Hippocampal formation (tissue), 2 donors: ENCODE results near the gene PIK3CG.
"Not testable (repeated sequence)": the region's sequence is repeated elsewhere in the genome, so short reads cannot be mapped to it uniquely, and the experiment has no call there.

Experiments used
- DNase-seq, 2 donors: peaks; one replicate each; lab custom pipeline; 2025; lab: John Stamatoyannopoulos, UW

Gene PIK3CG

GRCh38 chr7:106865130-106866041, at the start of gene PIK3CG:
Gene PIK3CG, plus strand, starts transcription at chr7:106865282. Its CDS starts 2,280 bp downstream, at chr7:106867562.
- DNase-seq = no peak

GRCh38 chr7:106817098-106817497, 48.0 kb upstream of the PIK3CG start:
- DNase-seq = no peak

- no peak for DNase-seq
Observed at GRCh38 chr7:106818736-106819135, 46.3 kb upstream of the PIK3CG start.

GRCh38 chr7:106819546-106819945, 45.5 kb upstream of the PIK3CG start:
- no peak for DNase-seq

DNA sequence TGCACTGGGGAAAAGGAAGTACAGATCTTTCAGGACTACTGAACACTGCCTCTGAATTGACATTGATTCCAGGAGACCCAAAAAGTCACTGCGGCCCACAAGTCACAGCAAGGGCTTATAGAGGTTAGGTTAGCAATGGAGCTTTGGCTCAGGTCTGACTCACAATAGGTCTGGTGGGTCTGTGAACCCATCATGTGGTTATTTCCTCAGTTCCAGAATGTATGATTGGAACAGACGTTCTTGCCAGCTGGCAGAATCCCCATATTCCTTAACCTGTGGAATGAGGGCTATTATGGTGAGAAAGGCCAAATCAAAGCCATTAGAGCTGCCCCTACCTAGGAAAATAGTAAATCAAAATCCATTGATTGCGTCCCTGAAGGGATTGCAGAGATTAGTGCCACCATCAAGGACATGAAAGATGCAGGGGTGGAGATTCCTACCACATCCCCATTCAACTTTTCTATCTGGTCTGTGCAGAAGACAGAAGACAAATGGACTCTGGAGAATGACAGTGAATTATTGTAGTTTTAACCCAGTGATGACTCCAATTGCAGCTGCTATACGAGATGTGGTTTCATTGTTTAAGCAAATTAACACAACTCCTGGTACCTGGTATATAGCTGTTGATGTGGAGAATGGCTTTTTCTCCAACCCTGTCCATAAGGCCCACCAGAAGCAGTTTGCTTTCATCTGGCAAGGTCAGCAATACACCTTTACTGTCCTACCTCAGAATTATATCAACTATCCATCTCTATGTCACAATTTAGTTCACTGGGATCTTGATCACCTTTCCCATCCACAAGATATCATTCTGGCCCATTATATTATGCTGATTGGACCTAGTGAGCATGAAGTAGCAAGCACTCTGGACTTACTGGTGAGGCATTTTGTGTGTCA, 44.5 kb upstream of the PIK3CG start:
- DNase-seq = no peak

- no peak for DNase-seq
Observed at GRCh38 chr7:106823631-106824030, 41.5 kb upstream of the PIK3CG start.

GRCh38 chr7:106824458-106824857, 40.6 kb upstream of the PIK3CG start:
- DNase-seq = no peak

GRCh38 chr7:106827626-106828025, 37.5 kb upstream of the PIK3CG start:
- DNase-seq = no peak

GRCh38 chr7:106829496-106829895, 35.6 kb upstream of the PIK3CG start:
- no peak for DNase-seq

GRCh38 chr7:106830896-106831295, 34.2 kb upstream of the PIK3CG start:
- not testable (repeated sequence) for DNase-seq

- DNase-seq = no peak
Observed at GRCh38 chr7:106836816-106837215, 28.3 kb upstream of the PIK3CG start.

- DNase-seq = no peak
Observed at GRCh38 chr7:106839511-106839910, 25.6 kb upstream of the PIK3CG start.

DNA sequence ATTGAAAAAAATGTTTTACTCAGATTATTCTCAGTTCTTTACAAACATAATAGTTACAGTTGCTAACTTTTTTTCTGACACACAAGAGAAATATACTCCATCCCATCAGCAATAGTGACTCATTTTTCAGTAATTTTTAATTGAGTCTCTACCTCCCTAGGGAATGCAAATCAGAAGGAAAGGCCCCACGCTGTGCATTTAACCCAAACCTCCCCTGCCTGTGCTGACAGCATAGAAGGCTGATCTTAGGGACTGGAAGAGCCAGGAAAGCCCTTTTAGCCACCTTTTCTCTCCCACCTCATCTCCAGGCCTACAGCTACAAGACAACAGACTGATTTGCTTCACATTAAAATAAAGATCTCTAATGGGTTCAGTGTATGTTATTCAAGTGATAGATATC, 24.7 kb upstream of the PIK3CG start:
- no peak for DNase-seq

DNA sequence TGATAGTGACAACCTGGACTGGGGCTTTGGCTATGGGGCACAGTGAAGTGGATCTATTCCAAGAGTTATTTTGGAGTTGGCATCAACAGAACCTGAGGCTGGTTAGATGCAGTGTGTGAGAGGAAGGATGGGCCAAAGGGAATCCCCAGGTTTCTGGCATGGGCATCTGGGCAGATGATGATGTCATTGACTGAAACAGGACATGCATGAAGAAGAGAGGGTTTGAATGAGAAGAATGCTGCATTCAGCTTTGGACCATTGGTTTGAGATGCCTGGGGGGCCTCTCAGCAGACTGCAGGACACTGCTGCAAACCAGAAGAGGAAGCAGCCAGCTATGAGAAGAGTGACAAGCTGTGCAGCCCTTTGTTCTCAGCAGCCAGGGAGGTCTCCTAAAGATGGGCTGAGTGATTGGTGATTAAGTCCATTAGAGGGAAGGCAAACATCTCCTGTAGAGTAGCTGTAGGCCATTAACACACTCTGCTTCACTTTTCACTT, 23.1 kb upstream of the PIK3CG start:
- no peak for DNase-seq

GRCh38 chr7:106844279-106844997, 20.6 kb upstream of the PIK3CG start:
- no peak for DNase-seq

DNA sequence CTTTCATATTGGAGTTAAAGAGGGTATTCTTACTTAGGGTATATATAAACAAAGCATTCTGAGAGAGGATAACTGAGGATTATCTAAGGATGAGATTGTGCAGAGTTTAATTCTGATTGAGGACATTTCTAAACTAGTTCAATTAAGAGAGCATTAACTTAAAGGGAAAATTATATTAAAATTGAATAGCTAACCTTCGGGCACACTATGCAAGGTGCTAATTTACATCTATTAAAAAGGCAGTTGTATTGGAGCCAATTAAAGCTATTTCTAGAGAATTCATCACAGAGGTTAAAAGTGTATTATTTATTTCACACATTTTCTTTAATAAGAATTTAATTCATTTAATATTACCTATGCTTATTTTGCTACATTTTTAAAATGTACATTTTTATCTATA, 17.0 kb upstream of the PIK3CG start:
- no peak for DNase-seq

- no peak for DNase-seq
Observed at GRCh38 chr7:106848851-106849442, 16.1 kb upstream of the PIK3CG start.

DNA sequence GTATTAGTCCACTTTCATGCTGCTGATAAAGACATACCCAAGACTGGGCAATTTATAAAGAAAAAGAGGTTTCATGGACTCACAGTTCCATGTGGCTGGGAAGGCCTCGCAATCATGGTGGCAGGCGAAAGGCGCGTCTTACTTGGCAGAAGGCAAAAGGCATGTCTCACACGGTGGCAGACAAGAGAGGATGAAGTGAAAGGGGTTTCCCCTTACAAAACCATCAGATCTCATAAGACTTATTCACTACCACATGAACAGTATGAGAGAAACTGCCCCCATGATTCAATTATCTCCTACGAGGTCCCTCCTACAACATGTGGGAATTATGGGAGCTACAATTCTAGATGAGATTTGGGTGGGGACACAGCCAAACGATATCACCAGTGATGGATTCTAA, 13.4 kb upstream of the PIK3CG start:
- not testable (repeated sequence) for DNase-seq

DNA sequence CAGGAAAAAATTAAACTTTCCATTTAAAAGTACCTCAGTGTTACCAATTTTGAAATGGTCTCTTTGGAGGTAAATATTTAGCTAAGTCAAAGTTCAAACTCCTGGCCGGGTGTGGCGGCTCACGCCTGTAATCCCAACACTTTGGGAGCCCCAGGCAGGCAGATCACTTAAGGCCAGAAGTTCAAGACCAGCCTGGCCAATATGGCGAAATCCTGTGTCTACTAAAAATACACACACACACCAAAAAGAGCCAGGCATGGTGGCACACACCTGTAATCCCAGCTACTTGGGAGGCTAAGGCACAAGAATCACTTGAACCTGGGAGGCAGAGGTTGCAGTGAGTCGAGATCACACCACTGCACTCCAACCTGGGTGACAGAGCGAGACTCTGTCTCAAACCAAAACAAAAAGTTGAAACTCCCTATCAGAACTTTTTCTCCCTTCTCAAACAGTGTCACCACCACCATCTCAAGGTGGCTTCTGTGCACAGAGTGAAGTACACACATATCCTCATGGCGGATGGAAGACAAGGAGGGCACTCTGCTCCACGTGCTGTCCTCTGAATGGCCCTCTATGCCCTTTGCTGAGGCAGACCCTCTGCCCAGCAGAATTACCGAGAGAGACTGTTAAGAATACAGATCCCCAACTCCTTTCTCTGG, 11.7 kb upstream of the PIK3CG start:
- DNase-seq = no peak

DNA sequence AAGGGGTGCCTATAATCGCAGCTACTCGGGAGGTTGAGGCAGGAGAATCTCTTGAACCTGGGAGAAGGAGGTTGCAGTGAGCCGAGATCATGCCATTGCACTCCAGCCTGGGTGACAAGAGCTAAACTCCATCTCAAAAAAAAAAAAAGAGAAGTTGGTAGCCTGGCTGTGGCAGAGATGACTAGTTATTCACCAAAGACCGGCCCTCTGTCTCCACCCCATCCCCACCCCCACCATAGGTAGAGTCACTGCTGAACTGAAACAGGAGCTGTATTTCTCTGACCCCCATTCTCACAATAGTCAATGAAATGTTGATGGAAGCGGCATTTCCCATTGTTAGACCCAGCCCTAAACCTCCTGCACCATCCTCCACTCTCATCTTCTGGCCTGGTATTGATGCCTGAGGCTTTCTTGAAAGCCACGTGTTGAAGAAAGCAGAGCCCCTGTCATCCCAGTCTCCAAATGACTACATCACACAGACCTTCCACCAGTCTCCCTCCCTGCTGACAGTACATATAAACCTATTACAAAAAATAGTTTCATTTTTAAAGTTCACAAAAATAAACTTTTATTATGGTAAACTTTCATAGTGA, 9.4 kb upstream of the PIK3CG start:
- no peak for DNase-seq
